SK-N-SH treated with all-trans-retinoic acid at 6 μM for 48 hours (cell line): Measurements from ENCODE around the gene FRK.

Experiments
- ATAC-seq: fragments of 200-7000 bp; cut with Tn5 transposase; 3 replicates; pipeline ENCODE4 v1.9.1; 2020; ENCODE audit warnings: mild to moderate bottlenecking, moderate library complexity
- BACH2 ChIP-seq: fragments of 250-450 bp; sonication (Bioruptor Pico); IDR thresholded peaks from 2 replicates; pipeline ENCODE4 v1.9.0; 2021; ENCODE audit warnings: mild to moderate bottlenecking, borderline replicate concordance
- PPARA ChIP-seq: fragments of 250-450 bp; sonication (Bioruptor Pico); IDR thresholded peaks from 2 replicates; pipeline ENCODE4 v1.5.0; 2020; ENCODE audit warnings: mild to moderate bottlenecking, borderline replicate concordance
- RARB ChIP-seq: fragments of 250-450 bp; sonication (Bioruptor Pico); IDR thresholded peaks from 2 replicates; pipeline ENCODE4 v1.8.0; 2021; ENCODE audit warnings: mild to moderate bottlenecking, moderate library complexity
- TCF4 ChIP-seq: fragments of 250-450 bp; sonication (Bioruptor Pico); IDR thresholded peaks from 2 replicates; pipeline ENCODE4 v1.8.0; 2021; ENCODE audit warnings: mild to moderate bottlenecking, moderate library complexity, borderline replicate concordance
- ZFP3 ChIP-seq: fragments of 250-450 bp; sonication (Bioruptor Pico); IDR thresholded peaks from 2 replicates; pipeline ENCODE4 v1.5.0; 2020; ENCODE audit warnings: mild to moderate bottlenecking, moderate library complexity
- ZNF70 ChIP-seq: fragments of 450-650 bp; formaldehyde crosslinking; IDR thresholded peaks from 2 replicates; pipeline ENCODE4 v1.5.0; 2020; ENCODE audit warnings: mild to moderate bottlenecking, moderate library complexity
- TF ChIP-seq, protein P1 (sequence below): fragments of 250-450 bp; sonication (Bioruptor Pico); IDR thresholded peaks from 2 replicates; pipeline ENCODE4 v1.5.0; 2020; ENCODE audit warnings: mild to moderate bottlenecking, moderate library complexity

The FRK gene

DNA sequence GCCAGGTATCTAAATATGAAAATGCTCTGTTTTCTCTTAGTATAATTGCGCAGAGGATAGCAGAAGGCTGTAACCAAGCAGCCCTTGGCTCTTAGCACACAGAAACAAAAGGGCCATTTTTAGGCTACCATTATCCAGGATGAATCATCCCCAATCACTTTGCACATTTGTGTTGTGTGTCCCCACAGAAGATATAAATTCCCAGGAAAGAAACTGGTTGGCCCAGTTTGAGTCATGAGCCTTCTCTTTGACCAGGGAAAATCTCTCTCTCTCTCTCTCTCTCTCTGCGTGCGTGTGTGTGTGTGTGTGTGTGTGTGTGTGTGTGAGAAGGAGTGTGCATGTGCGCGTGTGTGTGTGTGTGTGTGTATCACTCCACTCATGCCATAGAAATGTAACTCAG, 178.5 kb downstream of the FRK start:
- TF ChIP-seq, protein P1, sequence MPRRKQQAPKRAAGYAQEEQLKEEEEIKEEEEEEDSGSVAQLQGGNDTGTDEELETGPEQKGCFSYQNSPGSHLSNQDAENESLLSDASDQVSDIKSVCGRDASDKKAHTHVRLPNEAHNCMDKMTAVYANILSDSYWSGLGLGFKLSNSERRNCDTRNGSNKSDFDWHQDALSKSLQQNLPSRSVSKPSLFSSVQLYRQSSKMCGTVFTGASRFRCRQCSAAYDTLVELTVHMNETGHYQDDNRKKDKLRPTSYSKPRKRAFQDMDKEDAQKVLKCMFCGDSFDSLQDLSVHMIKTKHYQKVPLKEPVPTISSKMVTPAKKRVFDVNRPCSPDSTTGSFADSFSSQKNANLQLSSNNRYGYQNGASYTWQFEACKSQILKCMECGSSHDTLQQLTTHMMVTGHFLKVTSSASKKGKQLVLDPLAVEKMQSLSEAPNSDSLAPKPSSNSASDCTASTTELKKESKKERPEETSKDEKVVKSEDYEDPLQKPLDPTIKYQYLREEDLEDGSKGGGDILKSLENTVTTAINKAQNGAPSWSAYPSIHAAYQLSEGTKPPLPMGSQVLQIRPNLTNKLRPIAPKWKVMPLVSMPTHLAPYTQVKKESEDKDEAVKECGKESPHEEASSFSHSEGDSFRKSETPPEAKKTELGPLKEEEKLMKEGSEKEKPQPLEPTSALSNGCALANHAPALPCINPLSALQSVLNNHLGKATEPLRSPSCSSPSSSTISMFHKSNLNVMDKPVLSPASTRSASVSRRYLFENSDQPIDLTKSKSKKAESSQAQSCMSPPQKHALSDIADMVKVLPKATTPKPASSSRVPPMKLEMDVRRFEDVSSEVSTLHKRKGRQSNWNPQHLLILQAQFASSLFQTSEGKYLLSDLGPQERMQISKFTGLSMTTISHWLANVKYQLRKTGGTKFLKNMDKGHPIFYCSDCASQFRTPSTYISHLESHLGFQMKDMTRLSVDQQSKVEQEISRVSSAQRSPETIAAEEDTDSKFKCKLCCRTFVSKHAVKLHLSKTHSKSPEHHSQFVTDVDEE (CRISPR knock-in tag), result no peak
- no peak for TF ChIP-seq RARB (CRISPR knock-in tag)
- TF ChIP-seq ZFP3, result no peak
- TF ChIP-seq BACH2 (CRISPR knock-in tag), result no peak
- no peak for TF ChIP-seq TCF4 (CRISPR knock-in tag)
- TF ChIP-seq ZNF70 (CRISPR knock-in tag), result no peak
- TF ChIP-seq PPARA (CRISPR knock-in tag), result no peak
- TF ChIP-seq, all 23 proteins: peak for 0
- ATAC-seq, result no peak
